M059J (cell line): ENCODE results near the gene IRX6. TPM values are rescaled to one million over a fixed set of nuclear protein-coding genes. Genes with fewer than 3 reads are reported as not detected.
A peak's percentile ranks its signal among the peaks of the same experiment; 100 is the strongest.

Experiments used
- DNase-seq: peaks from one replicate; pipeline ENCODE4 v3.0.0-alpha.2; 2012; ENCODE audit warnings: low read depth
- total RNA-seq: library from RNA; depleted of rRNA; stranded (reverse); fragments of >200 nt; shearing (Covaris generic); gene quantifications from 2 replicates; pipeline ENCODE4 v1.2.3, GENCODE V29; 2014; rRNA removed

IRX6 gene
- total RNA-seq, 1 experiment from 2014 or later: not detected

- no peak for DNase-seq
These were observed 43.4 kb downstream of the IRX6 start for GRCh38 chr16:55367301-55367811.

GRCh38 chr16:55367866-55368603 lies 44.0 kb downstream of the IRX6 start:
- peak; percentile 16 for DNase-seq

GRCh38 chr16:55369151-55369550 lies 45.1 kb downstream of the IRX6 start:
- no peak for DNase-seq

- DNase-seq: peak; percentile 44
These were observed 46.9 kb downstream of the IRX6 start for GRCh38 chr16:55370762-55371482.

- no peak for DNase-seq
These were observed 48.9 kb downstream of the IRX6 start for GRCh38 chr16:55372792-55373488.

- no peak for DNase-seq
These were observed 49.5 kb downstream of the IRX6 start for GRCh38 chr16:55373489-55373832.

- no peak for DNase-seq
These were observed 52.0 kb downstream of the IRX6 start for GRCh38 chr16:55376045-55376444.

GRCh38 chr16:55376567-55377167 lies 52.7 kb downstream of the IRX6 start:
- no peak for DNase-seq

GRCh38 chr16:55377840-55378239 lies 53.8 kb downstream of the IRX6 start:
- DNase-seq: no peak

- no peak for DNase-seq
These were observed 54.6 kb downstream of the IRX6 start for GRCh38 chr16:55378616-55379015.

GRCh38 chr16:55379371-55379770 lies 55.4 kb downstream of the IRX6 start:
- DNase-seq: no peak

GRCh38 chr16:55379876-55380390 lies 55.9 kb downstream of the IRX6 start:
- no peak for DNase-seq

Other genes starting within 250 kb of the IRX6 start
- gene MMP2, start 155.0 kb downstream of the IRX6 start, total RNA-seq: 108 and 198 TPM in 2 replicates
- 29.1 and 32.2 TPM in 2 replicates for gene LPCAT2, start 184.9 kb downstream of the IRX6 start, total RNA-seq
- gene CAPNS2, start 242.5 kb downstream of the IRX6 start, total RNA-seq: 0.39 TPM in 1 of 2 replicates, not detected in the other